Measurements from ENCODE around the gene TMEM185A.

- no peak for TF ChIP-seq CTCF (IDR thresholded peaks at IDR 0.05)
- no peak for TF ChIP-seq POLR2A (IDR thresholded peaks at IDR 0.05)
These were observed 3.3 kb downstream of the TMEM185A start for GRCh38 chrX:149628280-149628679.

Measured in right lobe of liver (tissue), 4 donors.